Activated naive CD8-positive, alpha-beta T cell treated with anti-CD3 and anti-CD28 coated beads, Interleukin-2, amount 10 ng/mL, durations not matched to agents 7 days and 5 days (primary cell): ENCODE measurements around the gene ARPC5L. TPM values are rescaled to one million over a fixed set of nuclear protein-coding genes. Genes with fewer than 3 reads are reported as not detected.

Experiments
- ATAC-seq: fragments of 150-1000 bp; cut with Tn5 transposase; one replicate; pipeline ENCODE4 v1.10.0; 2021; ENCODE audit warnings: low read depth, moderate library complexity
- POLR2A ChIA-PET: fragments of 350-600 bp; sonication (Branson Sonifier 250); formaldehyde crosslinking; loops from one replicate; lab custom pipeline; 2021; ENCODE audit warnings: antibody characterized with exemption; lab: Charles Lee
- DNase-seq: peaks from one replicate; pipeline ENCODE4 v3.0.0; 2021
- H3K27ac Mint-ChIP-seq: one replicate; pipeline ENCODE4 v1.8.0; 2022; ENCODE audit warnings: mild to moderate bottlenecking, mixed read lengths
- H3K27me3 Mint-ChIP-seq: one replicate; pipeline ENCODE4 v1.8.0; 2022; ENCODE audit warnings: mild to moderate bottlenecking, moderate library complexity, mixed read lengths
- H3K36me3 Mint-ChIP-seq: one replicate; pipeline ENCODE4 v1.8.0; 2021; ENCODE audit warnings: mild to moderate bottlenecking, mixed read lengths
- H3K4me1 Mint-ChIP-seq: one replicate; pipeline ENCODE4 v1.8.0; 2021; ENCODE audit warnings: mixed read lengths
- H3K4me3 Mint-ChIP-seq: one replicate; pipeline ENCODE4 v1.8.0; 2022; ENCODE audit warnings: mild to moderate bottlenecking, moderate library complexity, mixed read lengths
- H3K9me3 Mint-ChIP-seq: one replicate; pipeline ENCODE4 v1.8.0; 2021; ENCODE audit warnings: mixed read lengths
- total RNA-seq, 2 experiments: library from RNA; stranded (reverse); gene quantifications; one replicate each; pipeline ENCODE4 v1.2.3, GENCODE V29; 2021

ARPC5L gene
- total RNA-seq, 2 experiments from 2014 or later = 68.2 to 70.2 TPM

GRCh38 chr9:124849801-124850200 lies 12.1 kb upstream of the ARPC5L start:
- peaks cover 8% of the 10 kb centered on the region for H3K4me1 Mint-ChIP-seq
- H3K9me3 Mint-ChIP-seq = no peaks in the 10 kb centered on the region
- no peaks in the 10 kb centered on the region for H3K36me3 Mint-ChIP-seq
- no peak for DNase-seq
- POLR2A ChIA-PET = no interaction called here
- no peak for ATAC-seq
- H3K27ac Mint-ChIP-seq = no peak overlapping the region
- H3K4me3 Mint-ChIP-seq = no peak overlapping the region
- peaks cover 29% of the 10 kb centered on the region for H3K27me3 Mint-ChIP-seq

- Mint-ChIP-seq H3K4me1 (peaks cover 8% of the 10 kb centered on the region), H3K36me3 (no peaks in the 10 kb centered on the region), H3K4me3 (peak overlapping the region; percentile 65), H3K9me3 (no peaks in the 10 kb centered on the region), H3K27me3 (peaks cover 28% of the 10 kb centered on the region), H3K27ac (no peak overlapping the region)
- DNase-seq (no peak), ATAC-seq (no peak)
- POLR2A ChIA-PET = interaction anchor here (0.6 to 3.2 kb wide), 5 partner anchors 10 to 193 kb away, joined by 3 to 17 read pairs (median 4); partner anchors contain the start of genes ARPC5L and RPL35
Measured at GRCh38 chr9:124852121-124852828, 9.7 kb upstream of the ARPC5L start.

- Mint-ChIP-seq H3K27ac (no peak within 1 kb of the TSS), H3K36me3 (peaks cover 4% of the 10 kb centered on the region), H3K9me3 (no peaks in the 10 kb centered on the region), H3K4me3 (peak within 1 kb of the TSS; percentile 65), H3K27me3 (peaks cover 25% of the 10 kb centered on the region), H3K4me1 (peaks cover 8% of the 10 kb centered on the region)
- peak; percentile 88 for DNase-seq
- POLR2A ChIA-PET = interaction anchor here (0.6 to 3.2 kb wide), 6 partner anchors 9 to 194 kb away, joined by 3 to 17 read pairs (median 4); partner anchors contain the start of genes ARPC5L and RPL35
- ATAC-seq = peak; percentile 91
Measured at GRCh38 chr9:124852829-124853531, 8.9 kb upstream of the ARPC5L start, which contains the start of gene WDR38. WDR38 (plus strand) TSS chr9:124853460; CDS start chr9:124853532, 72 bp downstream.

GRCh38 chr9:124853605-124854143 lies 8.3 kb upstream of the ARPC5L start:
- Mint-ChIP-seq H3K4me1 (peaks cover 8% of the 10 kb centered on the region), H3K27me3 (peaks cover 20% of the 10 kb centered on the region), H3K9me3 (no peaks in the 10 kb centered on the region), H3K4me3 (no peak overlapping the region), H3K36me3 (peaks cover 4% of the 10 kb centered on the region), H3K27ac (no peak overlapping the region)
- DNase-seq (no peak), ATAC-seq (no peak)
- POLR2A ChIA-PET = interaction anchor here (0.6 to 3.2 kb wide), 5 partner anchors 8 to 80 kb away, joined by 3 to 17 read pairs (median 5); partner anchors contain the start of genes ARPC5L and RPL35

- peaks cover 8% of the 10 kb centered on the region for H3K4me1 Mint-ChIP-seq
- no peak overlapping the region for H3K4me3 Mint-ChIP-seq
- H3K9me3 Mint-ChIP-seq = no peaks in the 10 kb centered on the region
- H3K36me3 Mint-ChIP-seq = peaks cover 4% of the 10 kb centered on the region
- DNase-seq = no peak
- POLR2A ChIA-PET = interaction anchor here (0.6 to 3.2 kb wide), 2 partner anchors 8 to 16 kb away, joined by 3 to 17 read pairs; partner anchors contain the start of genes ARPC5L and RPL35
- ATAC-seq = no peak
- H3K27ac Mint-ChIP-seq = no peak overlapping the region
- peaks cover 20% of the 10 kb centered on the region for H3K27me3 Mint-ChIP-seq
Measured at GRCh38 chr9:124854161-124854560, 7.8 kb upstream of the ARPC5L start.

- Mint-ChIP-seq H3K36me3 (peaks cover 4% of the 10 kb centered on the region), H3K27me3 (peaks cover 16% of the 10 kb centered on the region), H3K4me3 (no peak overlapping the region), H3K27ac (no peak overlapping the region), H3K4me1 (peaks cover 14% of the 10 kb centered on the region), H3K9me3 (no peaks in the 10 kb centered on the region)
- POLR2A ChIA-PET = no interaction called here
- DNase-seq (no peak), ATAC-seq (no peak)
Measured at GRCh38 chr9:124854822-124855221, 7.1 kb upstream of the ARPC5L start.

- H3K27me3 Mint-ChIP-seq = peaks cover 12% of the 10 kb centered on the region
Measured at GRCh38 chr9:124855566-124855943, 6.4 kb upstream of the ARPC5L start.

GRCh38 chr9:124855944-124856765 lies 5.8 kb upstream of the ARPC5L start:
- peaks cover 14% of the 10 kb centered on the region for H3K36me3 Mint-ChIP-seq
- H3K27me3 Mint-ChIP-seq = peaks cover 6% of the 10 kb centered on the region
- H3K9me3 Mint-ChIP-seq = no peaks in the 10 kb centered on the region
- no peak for ATAC-seq
- no peak overlapping the region for H3K4me3 Mint-ChIP-seq
- no peak overlapping the region for H3K27ac Mint-ChIP-seq
- H3K4me1 Mint-ChIP-seq = peaks cover 21% of the 10 kb centered on the region
- POLR2A ChIA-PET = interaction anchor here (0.6 to 1.0 kb wide), 4 partner anchors 21 to 367 kb away, joined by 3 to 4 read pairs (median 4); partner anchors contain the start of gene NR6A1
- no peak for DNase-seq

More at GRCh38 chr9:124855566-124855943, 6.4 kb upstream of the ARPC5L start:
- Mint-ChIP-seq H3K4me3 (no peak overlapping the region), H3K4me1 (peaks cover 21% of the 10 kb centered on the region), H3K9me3 (no peaks in the 10 kb centered on the region), H3K27ac (no peak overlapping the region), H3K36me3 (peaks cover 10% of the 10 kb centered on the region)
- ATAC-seq = no peak
- no peak for DNase-seq
- POLR2A ChIA-PET = no interaction called here

GRCh38 chr9:124857533-124858162 lies 4.3 kb upstream of the ARPC5L start:
- Mint-ChIP-seq H3K36me3 (peaks cover 16% of the 10 kb centered on the region), H3K9me3 (no peaks in the 10 kb centered on the region), H3K4me1 (peaks cover 22% of the 10 kb centered on the region), H3K27ac (no peak overlapping the region), H3K27me3 (peaks cover 2% of the 10 kb centered on the region), H3K4me3 (no peak overlapping the region)
- POLR2A ChIA-PET = interaction anchor here (1.0 to 1.6 kb wide), 3 partner anchors 12 to 19 kb away, joined by 3 to 6 read pairs (median 3); no protein-coding TSS in a partner anchor
- ATAC-seq = no peak
- no peak for DNase-seq

GRCh38 chr9:124858330-124859046 lies 3.4 kb upstream of the ARPC5L start:
- ATAC-seq (no peak), DNase-seq (no peak)
- Mint-ChIP-seq H3K27ac (no peak overlapping the region), H3K9me3 (no peaks in the 10 kb centered on the region), H3K27me3 (no peaks in the 10 kb centered on the region), H3K36me3 (peaks cover 16% of the 10 kb centered on the region), H3K4me3 (no peak overlapping the region), H3K4me1 (peaks cover 18% of the 10 kb centered on the region)
- POLR2A ChIA-PET = interaction anchor here (1.6 kb wide), 1 partner anchor 11 kb away, joined by 3 read pairs; no protein-coding TSS in a partner anchor

GRCh38 chr9:124859803-124860581 lies 1.9 kb upstream of the ARPC5L start:
- peaks cover 23% of the 10 kb centered on the region for H3K4me1 Mint-ChIP-seq

More at GRCh38 chr9:124859803-124860581, 1.9 kb upstream of the ARPC5L start:
- Mint-ChIP-seq H3K27ac (peak overlapping the region; percentile 77), H3K27me3 (no peaks in the 10 kb centered on the region), H3K36me3 (peaks cover 17% of the 10 kb centered on the region), H3K4me3 (peak overlapping the region; percentile 91), H3K9me3 (no peaks in the 10 kb centered on the region)
- DNase-seq (no peak), ATAC-seq (no peak)
- POLR2A ChIA-PET = interaction anchor here (2.6 to 3.5 kb wide), 4 partner anchors 11 to 89 kb away, joined by 14 to 76 read pairs (median 16); partner anchors contain the start of genes GOLGA1 and NR6A1
